Endothelial cell of umbilical vein (primary cell): Measurements from ENCODE around the gene CD2AP. TPM values are rescaled to one million over a fixed set of nuclear protein-coding genes. Genes with fewer than 3 reads are reported as not detected.

Experiments used
- BruUV-seq: library from RNA; stranded (reverse); fragments of 400-500 nt; replicated peaks from 2 replicates; lab custom pipeline; 2021; lab: Mats Ljungman, UMichigan
- CTCF ChIA-PET: fragments of 300-600, 350-600 bp; sonication (Branson Sonifier 250); formaldehyde crosslinking; loops from one replicate; lab custom pipeline; 2021; ENCODE audit warnings: antibody characterized with exemption, inconsistent platforms; lab: Charles Lee
- POLR2A ChIA-PET: fragments of 300-600, 350-600 bp; sonication (Branson Sonifier 250); formaldehyde crosslinking; loops from one replicate; lab custom pipeline; 2021; ENCODE audit warnings: antibody characterized with exemption, inconsistent platforms; lab: Charles Lee
- DNase-seq: peaks from one replicate; pipeline ENCODE4 v3.0.0-alpha.2; 2011; ENCODE audit warnings: low read depth, low spot score
- FAIRE-seq: peaks from 2 replicates; lab custom pipeline; 2011; peaks lifted over from hg19 to GRCh38; lab: Jason Lieb, UNC
- H2AFZ ChIP-seq: 2 replicates; pipeline ENCODE4 v1.6.0; 2012; ENCODE audit warnings: low read depth, low read length, control low read depth, inconsistent platforms
- H3K27ac ChIP-seq: 2 replicates; pipeline ENCODE4 v1.5.1; 2011; ENCODE audit warnings: low read depth, mild to moderate bottlenecking, control low read depth, low read length, moderate library complexity; ENCODE audit not compliant: insufficient read depth
- H3K27me3 ChIP-seq, 2 experiments: 2 replicates each; pipeline versions ENCODE4 v1.6.0 to v1.6.1; 2011; ENCODE audit warnings: low read length in 2 of 2, mixed read lengths in 1 of 2; ENCODE audit not compliant: control insufficient read depth in 2 of 2, insufficient read depth in 2 of 2
- H3K36me3 ChIP-seq, 2 experiments: 2 replicates in 1 of 2; 3 replicates in 1 of 2; pipeline ENCODE4 v1.5.1; 2011; ENCODE audit warnings: low read length in 2 of 2, mild to moderate bottlenecking in 1 of 2, moderate library complexity in 1 of 2; ENCODE audit not compliant: control insufficient read depth in 2 of 2, insufficient read depth in 2 of 2; ENCODE audit errors: extremely low read depth in 1 of 2
- H3K4me1 ChIP-seq: 3 replicates; pipeline ENCODE4 v1.5.1; 2011; ENCODE audit warnings: mild to moderate bottlenecking, low read length; ENCODE audit not compliant: control insufficient read depth, insufficient read depth; ENCODE audit errors: extremely low read depth
- H3K4me2 ChIP-seq: 2 replicates; pipeline ENCODE4 v1.6.1; 2011; ENCODE audit warnings: low read length, control low read depth, mixed read lengths; ENCODE audit not compliant: insufficient read depth
- H3K4me3 ChIP-seq, 3 experiments: fragments of 200-600 bp in 1 of 3; sonication (generic), shearing (Covaris generic) in 1 of 3; replicated peaks in 1 of 3; 2 replicates each; pipeline ENCODE4 v1.5.1; 2011 to 2016; ENCODE audit warnings: control low read depth in 3 of 3, low read length in 3 of 3, mild to moderate bottlenecking in 2 of 3, inconsistent platforms in 1 of 3, low read depth in 1 of 3, moderate library complexity in 1 of 3; ENCODE audit not compliant: insufficient read depth in 1 of 3
- H3K79me2 ChIP-seq: 2 replicates; pipeline ENCODE4 v1.6.0; 2012; ENCODE audit warnings: low read length, inconsistent platforms; ENCODE audit not compliant: control insufficient read depth, insufficient read depth
- H3K9ac ChIP-seq: replicated peaks from 2 replicates; pipeline ENCODE3; 2011; ENCODE audit warnings: low read length, control low read depth; ENCODE audit not compliant: insufficient read depth; ENCODE audit errors: extremely low read depth
- H3K9me1 ChIP-seq: replicated peaks from 3 replicates; pipeline ENCODE4 v1.6.0; 2011; ENCODE audit warnings: mild to moderate bottlenecking, low read length; ENCODE audit not compliant: control insufficient read depth, insufficient read depth; ENCODE audit errors: extremely low read depth
- H3K9me3 ChIP-seq: replicated peaks from 2 replicates; pipeline ENCODE4 v1.5.1; 2012; ENCODE audit warnings: low read length, inconsistent platforms; ENCODE audit not compliant: control insufficient read depth, insufficient read depth
- H4K20me1 ChIP-seq: replicated peaks from 2 replicates; pipeline ENCODE3; 2011; ENCODE audit warnings: mild to moderate bottlenecking, low read length; ENCODE audit not compliant: control insufficient read depth, insufficient read depth; ENCODE audit errors: extremely low read depth
- EZH2 ChIP-seq: IDR thresholded peaks from 2 replicates; pipeline ENCODE4 v1.6.1; 2012; ENCODE audit warnings: borderline replicate concordance, low read depth, mild to moderate bottlenecking, moderate library complexity, low read length, inconsistent platforms; ENCODE audit not compliant: severe bottlenecking
- FOS ChIP-seq: IDR thresholded peaks from 2 replicates; pipeline ENCODE4 v1.6.1; 2011; ENCODE audit warnings: mild to moderate bottlenecking, low read length, moderate library complexity, borderline replicate concordance; ENCODE audit not compliant: insufficient read depth
- GATA2 ChIP-seq: IDR thresholded peaks from 2 replicates; pipeline ENCODE4 v1.7.0; 2011; ENCODE audit warnings: low read depth, mild to moderate bottlenecking, moderate library complexity, mixed read lengths, low read length; ENCODE audit not compliant: insufficient read length, insufficient read depth
- JUN ChIP-seq: IDR thresholded peaks from 2 replicates; pipeline ENCODE4 v1.6.1; 2011; ENCODE audit warnings: borderline replicate concordance, low read depth; ENCODE audit not compliant: insufficient read length, insufficient read depth
- MYC ChIP-seq: IDR thresholded peaks from one replicate; pipeline ENCODE4 v1.6.1; 2011; ENCODE audit warnings: mild to moderate bottlenecking, low read depth, low read length
- POLR2A ChIP-seq: IDR thresholded peaks from 2 replicates; pipeline ENCODE4 v1.6.1; 2012; ENCODE audit warnings: low read depth, mild to moderate bottlenecking, control low read depth, low read length
- dilution Hi-C: fragments of 300-500 bp; cut with MboI; formaldehyde crosslinking; loops from one replicate; pipeline ENCODE4 v1.15.0; 2019; ENCODE audit warnings: low sequenced_read_pairs; ENCODE audit not compliant: extremely low pct_ligation_motif_present
- intact Hi-C: fragments of 100-400 bp; cut with micrococcal nuclease; formaldehyde crosslinking; loops from one replicate; pipeline ENCODE4 v1.10.0; 2022
- polyA plus RNA-seq, 4 experiments: library from polyadenylated mRNA; depleted of rRNA in 3 of 4; stranded (reverse) in 3 of 4; unstranded in 1 of 4; fragments of >200 nt; gene quantifications; 2 replicates each; pipeline versions ENCODE4 v1.2.1 to v1.2.3, GENCODE V29; 2011 to 2012; ENCODE audit warnings: missing spikeins in 1 of 4
- total RNA-seq: library from RNA; stranded (reverse); gene quantifications from 2 replicates; pipeline ENCODE4 v1.2.3, GENCODE V29; 2021
- TF ChIP-seq, protein P1 (sequence below): IDR thresholded peaks from 2 replicates; pipeline ENCODE4 v1.6.1; 2011; ENCODE audit not compliant: insufficient read depth, insufficient read length
- TF ChIP-seq, protein P2 (sequence below), 2 donors: IDR thresholded peaks; 1 replicate in 1 of 2; 2 replicates in 1 of 2; pipeline ENCODE4 v1.5.1; 2011; ENCODE audit warnings: low read length in 2 of 2, mild to moderate bottlenecking in 2 of 2, moderate library complexity in 2 of 2, control low read depth in 1 of 2, inconsistent platforms in 1 of 2, low read depth in 1 of 2; ENCODE audit not compliant: insufficient read depth in 1 of 2; ENCODE audit errors: extremely low read depth in 1 of 2

Gene CD2AP
- total and polyA plus RNA-seq, 2 donors (not counting 3 experiments of a cell fraction or from before 2014, with no cell fraction given), result 4.2 to 39.8 TPM

DNA sequence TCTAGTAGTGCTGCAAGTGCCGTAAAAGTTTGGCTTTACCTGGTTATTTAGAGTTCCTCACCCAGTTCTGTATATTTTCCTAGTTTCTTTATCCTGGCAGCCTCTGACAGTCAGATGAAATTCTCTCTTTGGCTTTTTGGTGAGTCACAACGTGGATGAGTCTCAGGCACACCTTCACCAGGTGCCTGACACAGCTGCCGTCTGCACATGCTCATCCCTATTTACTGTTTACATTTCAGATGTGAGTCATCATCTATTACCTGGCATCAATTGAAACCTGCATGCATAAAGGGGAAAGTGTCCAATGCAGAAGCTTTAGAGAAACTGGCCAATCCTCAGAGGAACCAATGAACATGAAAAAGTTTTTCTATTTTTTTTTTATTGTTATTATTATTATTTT lies 187.5 kb downstream of the CD2AP start:
- no peak overlapping the region for H3K27ac ChIP-seq
- peaks cover 0 to 2% of the 10 kb centered on the region in 2 experiments for H3K27me3 ChIP-seq
- TF ChIP-seq FOS, result no peak
- no peak for TF ChIP-seq JUN
- TF ChIP-seq POLR2A, result no peak
- TF ChIP-seq MYC, result no peak
- TF ChIP-seq, protein P1, sequence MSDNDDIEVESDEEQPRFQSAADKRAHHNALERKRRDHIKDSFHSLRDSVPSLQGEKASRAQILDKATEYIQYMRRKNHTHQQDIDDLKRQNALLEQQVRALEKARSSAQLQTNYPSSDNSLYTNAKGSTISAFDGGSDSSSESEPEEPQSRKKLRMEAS, result no peak
- no peak for TF ChIP-seq EZH2
- TF ChIP-seq GATA2, result no peak
- TF ChIP-seq, protein P2, sequence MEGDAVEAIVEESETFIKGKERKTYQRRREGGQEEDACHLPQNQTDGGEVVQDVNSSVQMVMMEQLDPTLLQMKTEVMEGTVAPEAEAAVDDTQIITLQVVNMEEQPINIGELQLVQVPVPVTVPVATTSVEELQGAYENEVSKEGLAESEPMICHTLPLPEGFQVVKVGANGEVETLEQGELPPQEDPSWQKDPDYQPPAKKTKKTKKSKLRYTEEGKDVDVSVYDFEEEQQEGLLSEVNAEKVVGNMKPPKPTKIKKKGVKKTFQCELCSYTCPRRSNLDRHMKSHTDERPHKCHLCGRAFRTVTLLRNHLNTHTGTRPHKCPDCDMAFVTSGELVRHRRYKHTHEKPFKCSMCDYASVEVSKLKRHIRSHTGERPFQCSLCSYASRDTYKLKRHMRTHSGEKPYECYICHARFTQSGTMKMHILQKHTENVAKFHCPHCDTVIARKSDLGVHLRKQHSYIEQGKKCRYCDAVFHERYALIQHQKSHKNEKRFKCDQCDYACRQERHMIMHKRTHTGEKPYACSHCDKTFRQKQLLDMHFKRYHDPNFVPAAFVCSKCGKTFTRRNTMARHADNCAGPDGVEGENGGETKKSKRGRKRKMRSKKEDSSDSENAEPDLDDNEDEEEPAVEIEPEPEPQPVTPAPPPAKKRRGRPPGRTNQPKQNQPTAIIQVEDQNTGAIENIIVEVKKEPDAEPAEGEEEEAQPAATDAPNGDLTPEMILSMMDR (IDR thresholded peaks at IDR 0.05; ENCODE audit: extremely low read depth in 1 of 2, insufficient read depth in 1 of 2, low read depth in 1 of 2, low read length in 2 of 2), result no peak
- H3K4me1 ChIP-seq, result no peaks in the 10 kb centered on the region
- intact Hi-C loops (no loop called here), dilution Hi-C loops (no loop called here)
- no peak for FAIRE-seq
- H2AFZ ChIP-seq, result no peak overlapping the region
- H3K9me1 ChIP-seq, result no peaks in the 10 kb centered on the region
- H3K4me2 ChIP-seq, result no peak overlapping the region
- H3K79me2 ChIP-seq, result no peaks in the 10 kb centered on the region
- no peak for DNase-seq
- no peaks in the 10 kb centered on the region for H3K9me3 ChIP-seq
- no peak overlapping the region for H3K9ac ChIP-seq
- H3K36me3 ChIP-seq, result no peaks in the 10 kb centered on the region
- POLR2A ChIA-PET, result no interaction called here
- H4K20me1 ChIP-seq, result no peaks in the 10 kb centered on the region
- CTCF ChIA-PET, result no interaction called here
- no TSS peak for BruUV-seq
- no peak overlapping the region for H3K4me3 ChIP-seq
